SKM-1 treated with dmso at 0.1 percent for 144 hours (cell line): Measurements from ENCODE around the gene EPHB1.

Source experiments
- DNase-seq: peaks from one replicate; lab custom pipeline; 2025; ENCODE audit not compliant: unreplicated experiment; lab: John Stamatoyannopoulos, UW

The EPHB1 gene

GRCh38 chr3:134794950-134795745 lies at the start of gene EPHB1:
EPHB1 (plus strand) TSS chr3:134795260.
- DNase-seq, result peak; percentile 78

GRCh38 chr3:134748698-134749097 lies 46.4 kb upstream of the EPHB1 start:
- no peak for DNase-seq

GRCh38 chr3:134749174-134749573 lies 45.9 kb upstream of the EPHB1 start:
- DNase-seq, result no peak

- no peak for DNase-seq
Observed at GRCh38 chr3:134749802-134750553, 45.1 kb upstream of the EPHB1 start.

GRCh38 chr3:134751831-134752230 lies 43.2 kb upstream of the EPHB1 start:
- no peak for DNase-seq

- DNase-seq, result no peak
Observed at GRCh38 chr3:134752761-134753461, 42.1 kb upstream of the EPHB1 start.

GRCh38 chr3:134753999-134754742 lies 40.9 kb upstream of the EPHB1 start:
- no peak for DNase-seq

- peak; percentile 52 for DNase-seq
Observed at GRCh38 chr3:134754768-134755559, 40.1 kb upstream of the EPHB1 start.

GRCh38 chr3:134755821-134756220 lies 39.2 kb upstream of the EPHB1 start:
- no peak for DNase-seq

GRCh38 chr3:134757549-134758069 lies 37.5 kb upstream of the EPHB1 start:
- no peak for DNase-seq

- DNase-seq, result no peak
Observed at GRCh38 chr3:134761213-134761612, 33.8 kb upstream of the EPHB1 start.

GRCh38 chr3:134762016-134762415 lies 33.0 kb upstream of the EPHB1 start:
- DNase-seq, result no peak

- DNase-seq, result no peak
Observed at GRCh38 chr3:134765468-134765867, 29.6 kb upstream of the EPHB1 start.

GRCh38 chr3:134766290-134766689 lies 28.8 kb upstream of the EPHB1 start:
- DNase-seq, result no peak

GRCh38 chr3:134768116-134768515 lies 26.9 kb upstream of the EPHB1 start:
- no peak for DNase-seq

- DNase-seq, result no peak
Observed at GRCh38 chr3:134768837-134769236, 26.2 kb upstream of the EPHB1 start.

- no peak for DNase-seq
Observed at GRCh38 chr3:134769287-134769868, 25.7 kb upstream of the EPHB1 start.

GRCh38 chr3:134772011-134772410 lies 23.0 kb upstream of the EPHB1 start:
- no peak for DNase-seq

- DNase-seq, result no peak
Observed at GRCh38 chr3:134772591-134772990, 22.5 kb upstream of the EPHB1 start.

- no peak for DNase-seq
Observed at GRCh38 chr3:134775831-134776230, 19.2 kb upstream of the EPHB1 start.
